ENCODE data around the gene IDS. TPM values are rescaled to one million over a fixed set of nuclear protein-coding genes. Genes with fewer than 3 reads are reported as not detected.

IDS gene
- total and polyA plus RNA-seq, 2 donors (not counting 3 experiments of a cell fraction or from before 2014, with no cell fraction given): 35.2 to 44.0 TPM

DNA sequence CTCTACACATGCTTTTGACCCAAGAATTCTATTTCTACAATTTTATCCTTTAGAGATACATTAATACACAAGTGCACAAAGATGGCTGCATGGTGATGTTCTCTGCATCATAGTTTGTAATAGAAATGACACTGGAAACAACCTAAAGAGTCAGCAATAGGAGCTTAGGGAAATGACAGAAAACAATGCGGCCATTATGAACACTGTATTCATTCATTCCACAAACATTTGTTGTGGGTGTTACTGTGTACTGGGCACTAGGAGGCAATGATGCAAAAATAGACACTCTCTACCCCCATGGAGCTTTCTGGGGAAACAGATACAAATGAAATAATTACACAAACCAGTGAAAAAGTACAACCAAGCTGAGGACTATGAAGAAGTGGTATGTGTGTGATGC, 32.0 kb downstream of the IDS start:
- ChIA-PET CTCF (no interaction called here), POLR2A (no interaction called here)
- BruUV-seq (replicated peaks): no TSS peak

More for the DNA sequence above, 32.0 kb downstream of the IDS start:
- Histone ChIP-seq H3K27ac (ENCODE audit: insufficient read depth, low read depth, low read length) (no peak overlapping the region), H3K27me3 (ENCODE audit: control insufficient read depth in 2 of 2, insufficient read depth in 2 of 2, low read length in 2 of 2) (no peaks in the 10 kb centered on the region), H3K4me3 (replicated peaks in 1 of 3; ENCODE audit: insufficient read depth in 1 of 3, low read depth in 1 of 3, low read length in 3 of 3) (no peak overlapping the region), H4K20me1 (replicated peaks; ENCODE audit: control insufficient read depth, extremely low read depth, insufficient read depth, low read length) (no peaks in the 10 kb centered on the region), H3K9me3 (replicated peaks; ENCODE audit: control insufficient read depth, insufficient read depth, low read length) (no peaks in the 10 kb centered on the region), H2AFZ (ENCODE audit: low read depth, low read length) (no peak overlapping the region), H3K36me3 (ENCODE audit: control insufficient read depth in 2 of 2, extremely low read depth in 1 of 2, insufficient read depth in 2 of 2, low read length in 2 of 2) (no peaks in the 10 kb centered on the region), H3K4me1 (ENCODE audit: control insufficient read depth, extremely low read depth, insufficient read depth, low read length) (peaks cover 5% of the 10 kb centered on the region), H3K9ac (replicated peaks; ENCODE audit: extremely low read depth, insufficient read depth, low read length) (no peak overlapping the region), H3K79me2 (ENCODE audit: control insufficient read depth, insufficient read depth, low read length) (no peaks in the 10 kb centered on the region), H3K4me2 (ENCODE audit: insufficient read depth, low read length) (no peak overlapping the region), H3K9me1 (replicated peaks; ENCODE audit: control insufficient read depth, extremely low read depth, insufficient read depth, low read length) (no peaks in the 10 kb centered on the region)
- no peak for DNase-seq (ENCODE audit: low read depth, low spot score)
- no peak for TF ChIP-seq FOS (IDR thresholded peaks at IDR 0.05; ENCODE audit: borderline replicate concordance, insufficient read depth, low read length)
- TF ChIP-seq MYC (IDR thresholded peaks at IDR 0.05; ENCODE audit: low read depth, low read length): no peak
- TF ChIP-seq, protein P1, sequence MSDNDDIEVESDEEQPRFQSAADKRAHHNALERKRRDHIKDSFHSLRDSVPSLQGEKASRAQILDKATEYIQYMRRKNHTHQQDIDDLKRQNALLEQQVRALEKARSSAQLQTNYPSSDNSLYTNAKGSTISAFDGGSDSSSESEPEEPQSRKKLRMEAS (IDR thresholded peaks at IDR 0.05; ENCODE audit: insufficient read depth, insufficient read length): no peak
- no peak for TF ChIP-seq POLR2A (IDR thresholded peaks at IDR 0.05; ENCODE audit: low read depth, low read length)
- no peak for TF ChIP-seq JUN (IDR thresholded peaks at IDR 0.05; ENCODE audit: borderline replicate concordance, insufficient read depth, insufficient read length, low read depth)
- TF ChIP-seq, protein P2, sequence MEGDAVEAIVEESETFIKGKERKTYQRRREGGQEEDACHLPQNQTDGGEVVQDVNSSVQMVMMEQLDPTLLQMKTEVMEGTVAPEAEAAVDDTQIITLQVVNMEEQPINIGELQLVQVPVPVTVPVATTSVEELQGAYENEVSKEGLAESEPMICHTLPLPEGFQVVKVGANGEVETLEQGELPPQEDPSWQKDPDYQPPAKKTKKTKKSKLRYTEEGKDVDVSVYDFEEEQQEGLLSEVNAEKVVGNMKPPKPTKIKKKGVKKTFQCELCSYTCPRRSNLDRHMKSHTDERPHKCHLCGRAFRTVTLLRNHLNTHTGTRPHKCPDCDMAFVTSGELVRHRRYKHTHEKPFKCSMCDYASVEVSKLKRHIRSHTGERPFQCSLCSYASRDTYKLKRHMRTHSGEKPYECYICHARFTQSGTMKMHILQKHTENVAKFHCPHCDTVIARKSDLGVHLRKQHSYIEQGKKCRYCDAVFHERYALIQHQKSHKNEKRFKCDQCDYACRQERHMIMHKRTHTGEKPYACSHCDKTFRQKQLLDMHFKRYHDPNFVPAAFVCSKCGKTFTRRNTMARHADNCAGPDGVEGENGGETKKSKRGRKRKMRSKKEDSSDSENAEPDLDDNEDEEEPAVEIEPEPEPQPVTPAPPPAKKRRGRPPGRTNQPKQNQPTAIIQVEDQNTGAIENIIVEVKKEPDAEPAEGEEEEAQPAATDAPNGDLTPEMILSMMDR (IDR thresholded peaks at IDR 0.05; ENCODE audit: extremely low read depth in 1 of 2, insufficient read depth in 1 of 2, low read depth in 1 of 2, low read length in 2 of 2): no peak
- no peak for TF ChIP-seq POLR2AphosphoS5 (IDR thresholded peaks at IDR 0.05; ENCODE audit: insufficient read depth, low read depth, low read length)
- no peak for TF ChIP-seq EZH2 (IDR thresholded peaks at IDR 0.05; ENCODE audit: borderline replicate concordance, low read depth, low read length, severe bottlenecking)
- intact Hi-C loops (cut with micrococcal nuclease) (no loop called here), dilution Hi-C loops (cut with MboI; ENCODE audit: extremely low pct_ligation_motif_present, low sequenced_read_pairs) (no loop called here)
- FAIRE-seq: no peak

Measured in endothelial cell of umbilical vein (primary cell).